Hematopoietic multipotent progenitor cell treated with erythropoietin and hydrocortisone succinate and interleukin-3 and kit ligand, for 4 days (in vitro differentiated cells): ENCODE data around the gene MYO7B.

Source experiments
- DNase-seq: peaks from one replicate; pipeline ENCODE4 v3.0.0-alpha.2; 2015

Gene MYO7B

GRCh38 chr2:127627740-127628571 is 92.5 kb downstream of the MYO7B start:
- DNase-seq = no peak

DNA sequence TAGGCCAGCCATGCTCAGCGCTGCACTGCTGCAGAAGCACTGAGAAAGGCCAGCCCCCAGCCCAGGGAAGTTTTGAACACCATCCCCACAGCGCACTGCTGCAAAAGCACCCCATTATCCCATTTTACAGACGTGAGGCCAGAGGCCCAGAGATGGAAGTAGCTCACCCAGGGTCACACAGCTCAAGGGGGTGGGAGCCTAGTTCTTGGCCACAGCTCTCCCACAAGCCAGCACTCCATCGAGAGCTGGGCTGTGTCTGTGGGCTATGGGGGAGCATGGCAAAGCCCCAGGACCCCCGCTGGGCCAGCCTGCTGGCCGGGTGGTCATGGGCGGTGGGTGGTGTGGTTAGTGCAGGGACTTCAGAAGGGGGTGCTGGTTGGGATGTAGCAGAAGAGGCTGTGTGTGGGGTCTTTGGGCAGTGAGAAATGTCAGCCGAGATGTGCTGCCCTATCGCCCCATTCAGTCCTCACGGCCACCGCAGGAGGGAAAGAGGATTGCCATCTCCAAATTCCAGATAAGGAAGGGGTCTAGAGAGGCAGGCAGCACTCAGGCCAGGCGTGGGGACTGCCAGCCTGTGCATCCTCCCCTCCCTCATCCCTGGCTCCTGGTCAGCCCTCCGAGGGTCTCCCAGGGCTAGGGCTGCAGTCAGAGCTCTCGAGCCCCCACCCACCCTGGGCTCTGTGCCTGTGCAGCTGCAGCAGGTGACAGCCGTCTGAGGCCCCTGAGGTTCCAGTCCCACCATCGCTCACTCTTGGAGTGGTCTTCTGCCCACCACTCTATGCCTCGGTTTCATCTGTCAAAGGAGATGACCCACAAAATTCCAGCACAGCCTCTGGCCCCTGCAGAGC is 93.5 kb downstream of the MYO7B start:
- no peak for DNase-seq

DNA sequence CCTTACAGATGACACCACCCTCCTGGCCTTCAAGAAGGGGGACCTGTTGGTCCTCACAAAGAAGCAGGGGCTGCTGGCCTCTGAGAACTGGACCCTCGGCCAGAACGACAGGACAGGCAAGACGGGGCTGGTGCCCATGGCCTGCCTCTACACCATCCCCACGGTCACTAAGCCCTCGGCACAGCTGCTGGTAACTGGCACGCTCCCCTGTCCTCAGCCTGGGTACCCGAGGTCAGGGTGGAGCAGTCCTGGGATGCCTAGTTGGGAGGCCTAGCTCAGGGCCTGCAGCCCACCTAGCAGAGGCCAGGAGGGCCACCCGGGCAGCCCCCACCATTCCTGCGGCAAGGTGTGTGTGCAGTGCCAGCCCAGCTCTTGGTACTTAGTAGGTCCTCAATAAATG is 94.2 kb downstream of the MYO7B start:
- no peak for DNase-seq

- DNase-seq = peak; percentile 72
Observed at GRCh38 chr2:127630096-127630863, 94.8 kb downstream of the MYO7B start.

GRCh38 chr2:127630864-127631540 is 95.5 kb downstream of the MYO7B start:
- DNase-seq = no peak

- DNase-seq = no peak
Observed at GRCh38 chr2:127631541-127631996, 96.1 kb downstream of the MYO7B start.

DNA sequence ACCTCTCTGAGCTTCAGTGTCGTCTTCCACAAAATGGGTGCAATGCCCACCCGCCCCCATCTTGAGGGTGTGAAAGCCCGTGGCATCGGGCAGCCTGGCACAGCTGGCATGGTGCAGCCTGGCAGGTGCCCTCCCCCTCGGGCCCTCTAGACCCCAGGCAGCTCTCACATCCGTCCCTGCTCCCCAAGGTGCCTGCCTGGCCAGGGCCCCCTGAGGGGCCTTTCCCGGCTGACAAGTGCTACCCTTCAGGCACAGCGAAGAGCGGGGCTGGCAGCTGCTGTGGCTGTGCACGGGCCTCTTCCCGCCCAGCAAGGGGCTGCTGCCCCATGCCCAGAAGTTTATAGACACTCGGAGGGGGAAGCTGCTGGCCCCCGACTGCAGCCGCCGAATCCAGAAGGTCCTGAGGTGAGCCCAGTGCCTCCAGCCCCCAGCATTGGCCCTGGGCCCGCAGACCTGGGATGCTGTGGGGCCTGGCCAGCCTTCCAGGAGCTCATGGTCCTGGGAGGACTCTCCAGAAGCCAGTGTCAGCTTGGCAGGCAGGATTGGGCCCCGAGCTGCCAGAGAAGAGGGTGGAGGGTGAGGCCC is 96.6 kb downstream of the MYO7B start:
- no peak for DNase-seq

- no peak for DNase-seq
Observed at GRCh38 chr2:127632592-127633489, 97.4 kb downstream of the MYO7B start.

DNA sequence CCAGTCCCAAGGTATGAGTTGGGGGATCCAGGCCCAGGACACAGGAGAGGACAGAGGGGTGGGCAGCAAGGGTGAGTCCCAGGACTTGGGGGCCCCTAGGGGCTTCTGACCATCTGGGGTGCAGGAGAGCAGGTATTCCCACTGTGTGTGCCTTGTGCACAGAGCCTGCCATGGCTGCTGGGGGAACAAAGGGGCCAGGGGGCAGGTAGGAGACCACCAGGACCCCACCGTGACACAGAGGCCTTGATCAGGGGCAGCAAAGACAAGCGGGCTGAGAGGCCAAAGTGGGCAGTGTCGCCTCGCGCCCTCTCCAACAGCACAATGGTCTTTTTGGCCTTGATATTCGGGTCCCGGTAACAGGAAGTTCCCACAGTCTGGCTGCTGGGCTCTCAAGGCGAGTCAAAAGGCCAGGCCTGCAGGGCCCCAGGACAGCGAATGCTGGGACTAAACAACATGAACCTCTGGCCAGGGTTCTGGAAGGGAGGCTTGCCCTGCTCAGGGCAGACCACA is 98.1 kb downstream of the MYO7B start:
- no peak for DNase-seq

- no peak for DNase-seq
Observed at GRCh38 chr2:127634066-127634617, 98.7 kb downstream of the MYO7B start.

DNA sequence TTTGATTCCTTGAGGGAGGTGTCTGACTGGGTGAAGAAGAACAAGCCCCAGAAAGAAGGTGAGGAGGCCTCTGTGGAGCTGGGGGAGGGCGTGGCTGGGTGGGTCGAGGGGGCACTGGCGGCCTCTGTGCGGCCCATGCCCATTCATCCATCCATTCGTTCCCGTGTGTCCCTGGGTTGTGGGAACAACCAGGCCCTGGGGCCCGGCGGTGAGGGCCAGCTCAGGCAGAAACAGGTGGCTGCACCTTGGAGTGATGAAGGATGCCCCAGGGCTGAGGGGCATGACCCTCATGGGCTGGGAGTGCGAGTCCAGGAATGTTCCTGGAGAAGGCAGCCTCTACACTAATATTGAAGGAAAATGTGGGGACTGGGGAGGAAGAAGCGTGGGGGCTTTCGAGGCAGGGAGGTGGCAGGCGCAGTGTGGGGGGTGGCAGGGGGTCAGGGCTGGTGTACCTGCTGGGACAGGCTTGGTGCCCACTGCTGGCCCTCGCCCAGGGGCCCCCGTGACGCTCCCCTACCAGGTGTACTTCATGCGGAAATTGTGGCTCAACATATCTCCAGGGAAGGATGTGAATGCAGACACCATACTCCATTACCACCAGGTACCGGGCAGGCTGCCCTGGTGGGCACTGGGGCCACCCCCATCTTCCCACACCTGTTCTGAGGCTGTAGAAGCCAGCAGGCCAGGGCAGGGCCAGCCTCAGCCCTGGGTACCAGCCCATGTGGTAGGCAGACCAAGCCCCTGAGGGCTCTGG is 99.3 kb downstream of the MYO7B start:
- DNase-seq = no peak

GRCh38 chr2:127635380-127636237 is 100.1 kb downstream of the MYO7B start:
- no peak for DNase-seq

DNA sequence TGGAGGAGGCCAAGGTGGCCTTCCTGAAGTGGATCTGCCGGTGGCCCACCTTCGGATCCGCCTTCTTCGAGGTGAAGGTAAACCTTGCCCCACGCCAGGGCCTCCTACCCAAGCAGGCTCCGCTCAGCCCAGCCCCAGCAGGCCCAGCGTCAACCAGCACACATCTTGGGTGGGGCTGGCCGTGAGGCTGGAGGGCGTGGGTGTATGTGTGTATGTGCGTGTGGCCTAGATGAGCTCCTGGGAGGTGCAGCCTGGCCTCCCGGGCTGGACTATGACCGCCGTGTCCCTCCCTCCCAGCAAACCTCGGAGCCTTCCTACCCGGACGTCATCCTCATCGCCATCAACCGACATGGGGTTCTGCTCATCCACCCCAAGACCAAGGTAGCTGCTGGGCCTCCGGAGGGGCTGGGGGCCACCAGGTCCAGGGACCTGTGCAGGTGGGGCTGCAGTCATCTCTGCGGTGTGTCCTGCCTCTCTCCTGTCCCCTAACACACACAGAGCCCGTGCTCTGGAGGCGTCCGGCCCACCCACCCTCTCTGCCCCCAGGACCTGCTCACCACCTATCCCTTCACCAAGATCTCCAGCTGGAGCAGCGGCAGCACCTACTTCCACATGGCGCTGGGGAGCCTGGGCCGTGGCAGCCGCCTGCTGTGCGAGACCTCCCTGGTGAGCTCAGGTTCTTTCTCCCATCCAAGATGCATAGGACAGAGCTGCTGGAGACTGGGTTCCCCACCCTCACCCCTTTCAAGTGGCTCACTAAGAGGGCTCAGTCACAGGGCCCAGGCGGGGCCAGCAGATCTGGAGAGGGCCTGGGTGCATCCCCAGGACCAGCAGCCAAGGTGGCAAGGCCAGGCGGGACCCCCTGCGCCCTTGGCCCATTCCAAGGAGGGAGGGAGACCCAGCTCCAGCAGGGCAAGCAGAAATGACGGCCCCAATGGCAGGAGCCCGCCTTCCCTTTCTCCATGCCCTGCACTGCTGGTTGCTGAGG is 101.1 kb downstream of the MYO7B start:
- no peak for DNase-seq

- no peak for DNase-seq
Observed at GRCh38 chr2:127637236-127637630, 101.8 kb downstream of the MYO7B start.

DNA sequence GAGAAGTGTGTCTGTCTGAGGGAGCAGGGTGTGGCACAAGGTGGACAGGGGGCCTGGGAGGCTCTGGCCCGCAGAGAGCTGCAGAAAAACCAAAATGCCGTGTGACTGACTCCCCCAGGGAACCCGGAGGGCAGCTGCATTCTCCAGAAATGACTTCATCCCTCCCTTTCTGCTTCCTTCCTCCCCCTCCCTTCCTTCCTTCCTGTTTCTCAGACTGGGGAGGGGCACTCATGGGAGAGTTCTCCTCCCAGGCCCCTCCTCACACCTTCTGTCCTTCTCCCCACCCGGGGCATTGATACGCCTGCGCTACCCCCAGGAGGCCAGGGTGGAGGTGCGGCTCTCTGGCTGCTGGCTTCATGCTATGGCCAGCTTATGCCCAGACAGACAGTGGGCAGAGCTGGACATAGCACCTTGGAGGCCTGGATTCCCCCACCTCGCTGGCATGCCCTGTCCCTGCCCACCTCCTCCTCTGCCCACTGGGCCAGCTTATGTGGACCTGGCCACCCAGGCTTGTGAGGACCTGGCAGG is 102.3 kb downstream of the MYO7B start:
- DNase-seq = peak; percentile 37

DNA sequence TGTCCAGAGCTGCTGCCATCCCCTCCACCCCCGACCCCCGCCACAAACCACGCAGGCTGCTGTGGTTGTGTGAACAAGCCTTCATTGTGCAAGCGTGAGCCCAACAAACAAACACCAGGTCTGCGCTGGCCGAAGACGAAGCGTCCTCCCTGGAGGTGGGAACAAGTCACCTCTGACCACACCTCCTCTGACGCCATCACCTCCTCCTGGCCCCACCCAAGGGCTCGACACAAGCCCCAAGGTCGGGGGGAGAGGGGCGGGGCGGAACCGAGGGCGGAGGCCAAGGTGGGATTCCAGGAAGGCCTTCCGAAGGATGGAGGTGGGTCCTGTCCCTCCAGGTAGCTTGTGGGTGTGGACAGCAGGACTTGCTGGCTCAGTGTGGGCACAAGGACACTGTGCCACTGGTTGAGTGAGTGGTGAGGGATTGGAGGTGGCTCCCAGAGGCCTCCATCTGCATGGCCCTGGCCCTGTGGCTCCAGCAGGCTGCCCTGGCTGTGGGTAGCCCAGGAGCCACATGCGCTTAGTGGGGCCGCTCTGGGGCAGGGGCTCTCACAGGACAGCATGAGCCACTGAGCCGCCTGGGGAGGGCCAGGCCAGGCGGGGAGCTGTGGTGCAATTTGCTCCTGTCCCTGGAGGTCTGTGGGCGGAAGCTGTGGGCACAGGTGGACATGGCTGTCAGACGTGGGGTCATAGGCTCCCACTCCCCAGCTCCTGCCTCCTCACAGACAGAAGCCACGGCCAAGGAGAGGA is 103.1 kb downstream of the MYO7B start:
- DNase-seq = peak; percentile 27

GRCh38 chr2:127639111-127639474 is 103.6 kb downstream of the MYO7B start:
- DNase-seq = no peak
